HEK293T (cell line): ENCODE results near the gene MRPL27.
"Not testable (repeated sequence)": the region's sequence is repeated elsewhere in the genome, so short reads cannot be mapped to it uniquely, and the experiment has no call there.

Experiments used
- CTCF ChIA-PET: fragments of 350-600 bp; formaldehyde crosslinking; extraction: SDS; loops from one replicate; lab custom pipeline; 2021; ENCODE audit warnings: antibody characterized with exemption, inconsistent platforms; lab: Yijun Ruan, JAX
- POLR2A ChIA-PET: fragments of 350-600 bp; formaldehyde crosslinking; extraction: SDS; loops from one replicate; lab custom pipeline; 2020; ENCODE audit warnings: antibody characterized with exemption, inconsistent platforms; lab: Yijun Ruan, JAX
- DNase-seq: peaks from one replicate; pipeline ENCODE4 v3.0.0; 2012; ENCODE audit warnings: mixed read lengths; ENCODE audit errors: extremely low spot score
- ARNT ChIP-seq: fragments of 450-650 bp; IDR thresholded peaks from 2 replicates; pipeline ENCODE4 v1.6.1; 2017; ENCODE audit warnings: mild to moderate bottlenecking
- BHLHE40 ChIP-seq: fragments of 450-650 bp; IDR thresholded peaks from 2 replicates; pipeline ENCODE4 v1.6.1; 2016; ENCODE audit warnings: mild to moderate bottlenecking, moderate library complexity, borderline replicate concordance
- CTBP1 ChIP-seq: fragments of 450-650 bp; IDR thresholded peaks from 2 replicates; pipeline ENCODE4 v1.6.1; 2016; ENCODE audit warnings: borderline replicate concordance
- ELF4 ChIP-seq: fragments of 450-650 bp; IDR thresholded peaks from 2 replicates; pipeline ENCODE4 v1.6.1; 2017; ENCODE audit warnings: antibody characterized with exemption
- FOXA1 ChIP-seq: fragments of 450-650 bp; IDR thresholded peaks from 2 replicates; pipeline ENCODE4 v1.6.1; 2016; ENCODE audit warnings: mild to moderate bottlenecking
- FOXK2 ChIP-seq: fragments of 450-650 bp; IDR thresholded peaks from 2 replicates; pipeline ENCODE4 v1.6.1; 2016; ENCODE audit warnings: mild to moderate bottlenecking
- FOXM1 ChIP-seq: fragments of 450-650 bp; IDR thresholded peaks from 2 replicates; pipeline ENCODE4 v1.6.1; 2017; ENCODE audit warnings: mild to moderate bottlenecking, borderline replicate concordance
- HDGF ChIP-seq: fragments of 450-650 bp; IDR thresholded peaks from 2 replicates; pipeline ENCODE4 v1.6.1; 2017; ENCODE audit warnings: antibody characterized with exemption, borderline replicate concordance
- L3MBTL2 ChIP-seq: fragments of 450-650 bp; conservative IDR thresholded peaks from 2 replicates; pipeline ENCODE4 v1.6.1; 2016; ENCODE audit warnings: mild to moderate bottlenecking
- LEF1 ChIP-seq: fragments of 450-650 bp; IDR thresholded peaks from 2 replicates; pipeline ENCODE4 v1.6.1; 2017; ENCODE audit warnings: mild to moderate bottlenecking, borderline replicate concordance
- NFRKB ChIP-seq: fragments of 450-650 bp; IDR thresholded peaks from 2 replicates; pipeline ENCODE4 v1.6.1; 2016; ENCODE audit warnings: mild to moderate bottlenecking, moderate library complexity
- SP1 ChIP-seq: fragments of 450-650 bp; IDR thresholded peaks from 2 replicates; pipeline ENCODE4 v1.6.1; 2017
- SUZ12 ChIP-seq: fragments of 450-650 bp; IDR thresholded peaks from 2 replicates; pipeline ENCODE4 v1.6.1; 2016; ENCODE audit warnings: mild to moderate bottlenecking
- TARDBP ChIP-seq: fragments of 450-650 bp; IDR thresholded peaks from 2 replicates; pipeline ENCODE4 v1.6.1; 2016
- ZNF384 ChIP-seq: fragments of 450-650 bp; IDR thresholded peaks from 2 replicates; pipeline ENCODE4 v1.6.1; 2016
- TF ChIP-seq, protein P1 (sequence below): fragments of 450-650 bp; IDR thresholded peaks from 2 replicates; pipeline ENCODE4 v1.6.1; 2016

MRPL27 gene

DNA sequence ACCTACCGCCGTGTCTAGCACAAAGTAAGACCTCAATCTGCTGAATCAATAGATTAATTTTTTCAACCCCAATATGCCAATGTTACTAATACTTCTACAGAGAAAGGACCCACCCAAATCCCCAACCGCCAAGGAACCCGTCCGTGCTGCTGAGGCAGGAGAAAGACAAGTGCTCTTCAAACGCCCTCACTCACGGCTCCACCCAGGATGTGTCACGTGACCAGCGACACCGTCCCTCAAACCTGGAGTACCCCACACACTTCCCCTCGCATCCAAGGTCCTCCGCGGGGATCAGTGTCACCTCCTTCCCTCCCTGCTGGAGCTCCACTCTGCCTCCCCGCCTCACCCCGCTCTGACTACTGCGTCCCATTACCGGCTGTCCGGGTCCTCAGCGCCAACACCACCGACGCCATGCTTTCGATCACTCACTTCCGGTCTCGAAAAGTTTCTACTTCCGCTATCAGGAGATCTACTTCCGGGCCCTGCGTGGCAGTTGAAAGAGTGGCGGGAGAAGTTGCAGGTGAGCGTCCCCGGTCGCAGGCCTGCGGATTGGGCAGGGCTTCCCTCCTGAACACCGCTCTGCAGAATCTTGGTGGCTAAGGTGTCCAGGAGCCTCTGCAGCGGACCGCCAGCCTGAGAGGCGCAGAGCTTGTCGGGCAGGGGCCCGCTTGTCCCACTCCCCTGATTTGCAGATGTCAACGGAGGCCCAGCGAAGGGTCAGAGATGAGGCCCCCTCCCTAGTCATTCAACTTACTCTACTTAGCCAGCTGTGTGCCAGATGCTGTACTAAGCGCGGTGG lies at the start of gene MRPL27, which contains the start of gene EME1:
MRPL27 (minus strand) TSS at position 427 of the 799 bp plus-strand sequence; CDS start at position 413, 14 bp downstream.
EME1 (plus strand) TSS at position 472 of the 799 bp plus-strand sequence. CDS start 1,980 bp downstream, outside the sequence.
- ChIA-PET POLR2A (interaction anchor here (3.0 to 3.3 kb wide), 2 partner anchors 10 to 25 kb away, joined by 15 to 27 read pairs; partner anchors contain the start of gene LRRC59), CTCF (interaction anchor here (1.0 kb wide), 1 partner anchor 11 kb away, joined by 5 read pairs; no protein-coding TSS in a partner anchor)
- peak; percentile 93 for TF ChIP-seq L3MBTL2
- no peak for TF ChIP-seq FOXK2
- TF ChIP-seq LEF1: no peak; the same call in 1 of the 2 replicates
- no peak for TF ChIP-seq BHLHE40
- peak; percentile 62; the same call in 1 of the 2 replicates for TF ChIP-seq HDGF
- TF ChIP-seq SP1: no peak
- TF ChIP-seq FOXA1: no peak
- TF ChIP-seq ELF4: peak; percentile 97
- TF ChIP-seq, protein P1, sequence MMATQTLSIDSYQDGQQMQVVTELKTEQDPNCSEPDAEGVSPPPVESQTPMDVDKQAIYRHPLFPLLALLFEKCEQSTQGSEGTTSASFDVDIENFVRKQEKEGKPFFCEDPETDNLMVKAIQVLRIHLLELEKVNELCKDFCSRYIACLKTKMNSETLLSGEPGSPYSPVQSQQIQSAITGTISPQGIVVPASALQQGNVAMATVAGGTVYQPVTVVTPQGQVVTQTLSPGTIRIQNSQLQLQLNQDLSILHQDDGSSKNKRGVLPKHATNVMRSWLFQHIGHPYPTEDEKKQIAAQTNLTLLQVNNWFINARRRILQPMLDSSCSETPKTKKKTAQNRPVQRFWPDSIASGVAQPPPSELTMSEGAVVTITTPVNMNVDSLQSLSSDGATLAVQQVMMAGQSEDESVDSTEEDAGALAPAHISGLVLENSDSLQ: peak; percentile 79
- no peak for TF ChIP-seq CTBP1
- TF ChIP-seq NFRKB: peak; percentile 71; the same call in 1 of the 2 replicates
- DNase-seq: peak; percentile 92

DNA sequence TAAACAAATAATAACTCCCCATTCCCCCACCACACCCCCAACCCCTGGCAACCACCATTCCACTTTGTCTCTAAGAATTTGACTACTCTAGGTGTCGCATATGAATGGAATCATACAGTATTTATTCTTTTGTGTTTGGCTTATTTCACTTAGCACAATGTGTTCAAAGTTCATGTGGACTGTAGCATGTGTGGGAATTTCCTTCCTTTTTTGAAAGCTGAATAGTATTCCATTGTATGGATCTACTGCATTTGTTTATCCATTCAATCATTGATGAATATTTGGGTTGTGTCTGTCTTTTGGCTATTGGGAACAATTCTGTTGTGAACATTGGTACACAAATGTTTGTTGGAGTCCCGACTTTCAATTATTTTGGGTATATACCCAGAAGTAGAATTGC lies 49.8 kb upstream of the MRPL27 start:
- POLR2A ChIA-PET: no interaction called here

DNA sequence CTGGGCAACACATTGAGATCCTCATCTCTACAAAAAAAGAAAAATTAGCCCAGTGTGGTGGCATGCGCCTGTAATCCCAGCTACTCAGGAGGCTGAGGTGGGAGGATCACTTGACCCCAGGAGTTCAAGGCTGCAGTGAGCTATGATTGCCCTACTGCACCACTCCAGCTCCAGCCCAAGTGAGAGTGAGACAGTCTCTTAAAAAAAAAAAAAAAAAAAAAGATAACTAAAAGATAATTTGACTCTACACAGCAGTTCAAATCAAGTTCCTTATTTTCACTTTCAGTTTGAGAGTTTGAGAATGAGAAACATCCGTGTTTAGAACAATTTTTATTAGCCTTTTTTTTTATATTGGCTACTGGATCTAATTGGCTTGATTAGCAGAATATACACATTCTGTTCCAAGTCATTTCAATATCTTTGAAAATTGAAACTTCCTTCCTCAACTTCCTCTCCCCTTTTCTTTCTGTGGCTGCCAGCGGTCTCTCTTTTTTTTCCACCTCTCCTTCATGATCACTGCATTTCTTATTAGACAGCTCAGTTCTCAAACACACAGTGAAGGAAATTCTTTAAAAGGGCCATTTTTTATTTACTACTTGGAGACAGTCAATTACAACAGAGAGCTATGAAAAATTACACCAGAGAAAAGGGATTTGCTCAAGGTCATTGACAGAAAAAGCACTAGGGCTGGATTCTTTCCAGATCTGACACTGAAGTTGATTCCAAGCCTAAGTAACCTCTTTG lies 48.5 kb upstream of the MRPL27 start:
- no peak for DNase-seq
- CTCF ChIA-PET: interaction anchor here (0.8 to 1.7 kb wide), 3 partner anchors 59 to 431 kb away, joined by 3 to 5 read pairs (median 4); no protein-coding TSS in a partner anchor
- TF ChIP-seq BHLHE40 (no peak), SP1 (no peak), FOXK2 (no peak), FOXA1 (no peak), CTBP1 (no peak), NFRKB (no peak)
- POLR2A ChIA-PET: interaction anchor here (1.7 kb wide), 1 partner anchor 24 kb away, joined by 4 read pairs; the partner anchor contains the start of gene LRRC59

More for the DNA sequence above, 49.8 kb upstream of the MRPL27 start:
- no peak for DNase-seq
- CTCF ChIA-PET: interaction anchor here (0.7 kb wide), 2 partner anchors 7 to 25 kb away, joined by 4 read pairs; partner anchors contain the start of gene LRRC59
- TF ChIP-seq HDGF: no peak
- TF ChIP-seq, protein P1: no peak
- TF ChIP-seq ZNF384: no peak
- TF ChIP-seq FOXM1: no peak
- no peak for TF ChIP-seq FOXK2
- TF ChIP-seq L3MBTL2: no peak
- TF ChIP-seq ARNT: no peak
- TF ChIP-seq BHLHE40: no peak
- no peak for TF ChIP-seq FOXA1
- no peak for TF ChIP-seq CTBP1
- TF ChIP-seq LEF1: no peak
- no peak for TF ChIP-seq NFRKB
- TF ChIP-seq TARDBP: no peak
- no peak for TF ChIP-seq ELF4
- TF ChIP-seq SP1: no peak

DNA sequence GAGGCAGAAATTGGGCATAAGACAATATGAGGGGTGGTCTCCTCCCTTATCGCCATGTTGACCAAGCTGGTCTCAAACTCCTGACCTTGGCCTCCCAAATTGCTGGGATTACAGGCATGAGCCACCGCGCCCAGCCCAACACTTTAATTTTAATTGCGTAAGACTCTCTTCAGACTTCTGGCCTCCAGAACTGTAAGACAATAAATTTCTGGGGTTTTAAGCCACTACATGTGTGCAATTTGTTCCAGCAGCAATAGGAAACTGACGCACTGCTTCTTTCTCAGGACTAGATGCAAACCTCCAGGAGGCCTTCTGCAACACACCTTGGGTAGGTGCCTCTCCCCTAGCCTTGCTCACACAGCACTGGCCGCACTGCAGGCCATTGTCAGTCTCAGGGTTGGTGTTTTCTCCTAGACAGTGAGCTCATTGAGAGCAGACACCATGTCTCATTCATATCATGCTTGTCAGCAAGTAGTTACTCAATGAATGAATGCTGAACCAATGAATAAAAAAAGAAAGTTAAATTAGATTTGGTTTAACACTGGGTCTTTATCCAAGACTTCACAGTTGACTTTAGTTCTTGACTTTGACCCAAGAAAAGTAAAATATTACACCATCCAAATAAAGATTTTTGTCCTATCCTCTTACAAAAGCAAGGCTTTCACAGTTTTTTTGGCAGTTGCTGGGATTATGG lies 47.6 kb upstream of the MRPL27 start:
- ChIA-PET POLR2A (interaction anchor here (1.7 kb wide), 1 partner anchor 23 kb away, joined by 4 read pairs; the partner anchor contains the start of gene LRRC59), CTCF (interaction anchor here (0.8 to 1.7 kb wide), 2 partner anchors 58 to 60 kb away, joined by 4 to 5 read pairs; no protein-coding TSS in a partner anchor)
- no peak for TF ChIP-seq SP1
- no peak for TF ChIP-seq LEF1
- no peak for TF ChIP-seq ZNF384
- no peak for TF ChIP-seq SUZ12
- no peak for TF ChIP-seq ELF4
- TF ChIP-seq ARNT: no peak
- no peak for TF ChIP-seq BHLHE40
- DNase-seq: no peak

DNA sequence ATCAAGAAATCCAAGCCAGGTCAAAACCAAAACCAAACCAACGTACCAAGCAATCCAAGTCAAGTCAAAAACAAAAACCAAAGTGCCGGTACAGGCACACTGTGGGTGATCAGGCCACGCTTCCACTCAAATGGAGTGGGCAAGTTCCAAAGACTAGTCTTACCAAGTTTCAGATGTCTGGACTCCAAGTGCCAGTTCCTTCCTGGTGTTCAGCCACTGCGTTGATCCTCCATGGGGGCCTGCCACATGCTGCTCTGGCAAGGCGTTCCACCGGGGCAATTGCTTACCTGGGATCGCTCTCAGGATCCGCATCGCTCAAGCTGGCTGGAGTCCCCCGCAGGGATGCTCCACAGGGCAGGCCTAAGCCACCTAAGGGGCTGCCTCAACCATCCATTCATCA lies 46.6 kb upstream of the MRPL27 start:
- CTCF ChIA-PET: not testable (repeated sequence)

DNA sequence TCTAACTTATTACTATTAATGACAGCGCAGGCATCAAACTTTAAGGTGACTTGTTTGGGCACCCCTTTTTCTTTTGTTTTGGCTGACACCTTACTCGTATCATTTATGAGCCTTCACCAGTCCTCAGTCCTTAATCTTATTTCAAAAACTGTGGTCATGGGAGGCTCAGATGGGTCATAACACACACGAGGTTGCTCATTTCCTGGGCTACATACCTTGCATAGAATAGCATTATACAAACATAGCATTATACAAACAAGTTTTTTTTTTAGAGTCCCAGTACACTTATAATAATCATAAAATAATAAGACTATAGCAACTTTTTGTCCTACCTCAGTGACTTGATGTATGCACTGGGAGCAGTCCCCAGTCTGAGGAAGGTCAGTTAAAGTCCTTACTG lies 41.8 kb upstream of the MRPL27 start:
- ChIA-PET CTCF (no interaction called here), POLR2A (no interaction called here)
- DNase-seq: no peak

More for the DNA sequence above, 46.6 kb upstream of the MRPL27 start:
- POLR2A ChIA-PET, DNase-seq: not testable (repeated sequence)

More for the DNA sequence above, 41.8 kb upstream of the MRPL27 start:
- TF ChIP-seq CTBP1 (no peak), ARNT (no peak), ELF4 (no peak), FOXA1 (no peak), BHLHE40 (no peak)
